HepG2 (cell line): ENCODE measurements around the gene MARS2. TPM values are rescaled to one million over a fixed set of nuclear protein-coding genes. Genes with fewer than 3 reads are reported as not detected.

Experiments used
- EP300 ChIP-seq, 3 experiments: sonication (generic) in 1 of 3; formaldehyde crosslinking in 1 of 3; IDR thresholded peaks; 2 replicates each; pipeline versions ENCODE4 v1.5.1 to v1.6.1; 2011 to 2020; ENCODE audit warnings: low read depth in 2 of 3, low read length in 2 of 3, borderline replicate concordance in 1 of 3, improper control_type of control experiment in 1 of 3, mild to moderate bottlenecking in 1 of 3, missing genetic modification reagents in 1 of 3, moderate library complexity in 1 of 3
- GATAD2A ChIP-seq: IDR thresholded peaks from 2 replicates; pipeline ENCODE4 v1.6.1; 2016
- HDAC2 ChIP-seq: sonication (generic); formaldehyde crosslinking; IDR thresholded peaks from 2 replicates; pipeline ENCODE4 v1.4.0; 2020; ENCODE audit warnings: missing genetic modification reagents
- MED1 ChIP-seq: sonication (generic); formaldehyde crosslinking; IDR thresholded peaks from 2 replicates; pipeline ENCODE4 v1.4.0; 2020; ENCODE audit warnings: missing genetic modification reagents
- POGZ ChIP-seq: sonication (generic); formaldehyde crosslinking; IDR thresholded peaks from 2 replicates; pipeline ENCODE4 v1.4.0; 2020; ENCODE audit warnings: mild to moderate bottlenecking, missing genetic modification reagents
- RELA ChIP-seq: sonication (generic); formaldehyde crosslinking; IDR thresholded peaks from 2 replicates; pipeline ENCODE4 v1.4.0; 2020; ENCODE audit warnings: missing genetic modification reagents
- SKI ChIP-seq: fragments of 450-650 bp; IDR thresholded peaks from one replicate; pipeline ENCODE4 v1.6.1; 2018; ENCODE audit warnings: mild to moderate bottlenecking; ENCODE audit not compliant: partially characterized antibody
- SP5 ChIP-seq: IDR thresholded peaks from 2 replicates; pipeline ENCODE4 v1.6.1; 2016; ENCODE audit warnings: low read depth, borderline replicate concordance
- ZBTB20 ChIP-seq: sonication (generic); formaldehyde crosslinking; IDR thresholded peaks from 2 replicates; pipeline ENCODE4 v1.8.1; 2023; ENCODE audit warnings: missing genetic modification reagents, low read depth, mild to moderate bottlenecking, borderline replicate concordance
- ZFP36 ChIP-seq: fragments of 150-350 bp; IDR thresholded peaks from 2 replicates; pipeline ENCODE4 v1.6.1; 2018; ENCODE audit warnings: borderline replicate concordance, low read length, low read depth; ENCODE audit not compliant: partially characterized antibody
- ZNF10 ChIP-seq: sonication (generic); formaldehyde crosslinking; IDR thresholded peaks from 2 replicates; pipeline ENCODE4 v1.4.0; 2020; ENCODE audit warnings: mild to moderate bottlenecking, low read depth, missing genetic modification reagents, borderline replicate concordance
- ZNF282 ChIP-seq: fragments of 450-650 bp; IDR thresholded peaks from 2 replicates; pipeline ENCODE4 v1.6.1; 2018; ENCODE audit not compliant: partially characterized antibody
- ZNF350 ChIP-seq: sonication (generic); formaldehyde crosslinking; IDR thresholded peaks from 2 replicates; pipeline ENCODE4 v1.4.0; 2020; ENCODE audit warnings: mild to moderate bottlenecking, low read depth, missing genetic modification reagents, borderline replicate concordance
- ZNF563 ChIP-seq: sonication (generic); formaldehyde crosslinking; IDR thresholded peaks from 2 replicates; pipeline ENCODE4 v1.8.0; 2022; ENCODE audit warnings: mild to moderate bottlenecking, moderate library complexity, missing genetic modification reagents
- ZNF878 ChIP-seq: sonication (generic); formaldehyde crosslinking; IDR thresholded peaks from 2 replicates; pipeline ENCODE4 v1.8.1; 2023; ENCODE audit warnings: mild to moderate bottlenecking, missing genetic modification reagents, moderate library complexity
- ZNF883 ChIP-seq: sonication (generic); formaldehyde crosslinking; IDR thresholded peaks from 2 replicates; pipeline ENCODE4 v1.5.1; 2020; ENCODE audit warnings: mild to moderate bottlenecking, missing genetic modification reagents; ENCODE audit errors: not compliant biosample characterization
- ZSCAN25 ChIP-seq: sonication (generic); formaldehyde crosslinking; IDR thresholded peaks from 2 replicates; pipeline ENCODE4 v1.8.0; 2022; ENCODE audit warnings: mild to moderate bottlenecking, missing genetic modification reagents
- polyA plus RNA-seq, 8 experiments: library from polyadenylated mRNA; depleted of rRNA in 3 of 8; stranded (reverse) in 7 of 8; unstranded in 1 of 8; fragments of >200 nt; fragmentation: Illumina TruSeq in 4 of 8; extraction: Trizol in 4 of 8; gene quantifications; 2 replicates each; pipeline versions ENCODE4 v1.2.1 to v1.2.3, GENCODE V29; 2011 to 2016; ENCODE audit warnings: low read depth in 4 of 8, missing spikeins in 1 of 8, mixed read lengths in 1 of 8; ENCODE audit not compliant: insufficient read depth in 1 of 8
- total RNA-seq, 5 experiments: library from RNA; depleted of rRNA; stranded (reverse); fragments of >200 nt; fragmentation: Illumina TruSeq; extraction: Trizol; gene quantifications; 2 replicates each; pipeline ENCODE4 v1.2.3, GENCODE V29; 2016; ENCODE audit warnings: low read depth in 1 of 5
- TF ChIP-seq, protein P1 (sequence below): sonication (generic); formaldehyde crosslinking; conservative IDR thresholded peaks from 2 replicates; pipeline ENCODE4 v1.8.0; 2022; ENCODE audit warnings: mild to moderate bottlenecking, moderate library complexity, missing genetic modification reagents
- TF ChIP-seq, protein P2 (sequence below): sonication (generic); formaldehyde crosslinking; IDR thresholded peaks from 2 replicates; pipeline ENCODE4 v1.5.1; 2020; ENCODE audit warnings: mild to moderate bottlenecking, missing genetic modification reagents, borderline replicate concordance

MARS2 gene
- total and polyA plus RNA-seq, 2 of the 13 experiments (the other 11 are each of a cell fraction or from before 2014, with no cell fraction given), result 6.9 to 16.2 TPM

DNA sequence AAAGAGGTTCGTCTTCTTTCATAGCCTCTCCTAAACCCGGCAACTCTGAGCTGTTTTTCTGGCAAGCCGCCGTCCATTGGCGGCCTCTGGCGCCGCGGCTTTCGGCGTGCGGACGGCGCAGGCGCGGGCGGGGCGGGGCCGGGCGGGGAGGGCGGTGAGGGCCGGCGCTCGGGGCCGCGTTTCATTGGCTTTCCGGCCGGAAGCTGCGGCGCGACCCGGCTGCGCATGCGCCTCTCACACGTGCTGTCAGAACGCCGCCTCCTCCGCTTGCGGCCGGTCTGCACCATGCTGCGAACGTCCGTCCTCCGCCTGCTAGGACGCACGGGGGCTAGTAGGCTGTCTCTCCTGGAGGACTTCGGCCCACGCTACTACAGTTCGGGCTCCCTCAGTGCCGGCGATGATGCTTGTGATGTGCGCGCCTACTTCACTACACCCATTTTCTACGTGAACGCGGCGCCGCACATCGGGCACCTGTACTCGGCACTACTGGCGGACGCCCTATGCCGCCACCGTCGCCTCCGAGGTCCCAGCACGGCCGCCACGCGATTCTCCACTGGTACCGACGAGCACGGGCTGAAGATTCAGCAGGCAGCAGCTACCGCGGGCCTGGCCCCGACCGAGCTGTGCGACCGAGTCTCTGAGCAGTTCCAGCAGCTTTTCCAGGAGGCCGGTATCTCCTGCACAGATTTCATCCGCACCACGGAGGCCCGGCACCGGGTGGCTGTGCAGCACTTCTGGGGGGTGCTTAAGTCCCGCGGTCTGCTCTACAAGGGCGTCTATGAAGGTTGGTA lies at the start of gene MARS2 (continued):
- TF ChIP-seq, protein P1, sequence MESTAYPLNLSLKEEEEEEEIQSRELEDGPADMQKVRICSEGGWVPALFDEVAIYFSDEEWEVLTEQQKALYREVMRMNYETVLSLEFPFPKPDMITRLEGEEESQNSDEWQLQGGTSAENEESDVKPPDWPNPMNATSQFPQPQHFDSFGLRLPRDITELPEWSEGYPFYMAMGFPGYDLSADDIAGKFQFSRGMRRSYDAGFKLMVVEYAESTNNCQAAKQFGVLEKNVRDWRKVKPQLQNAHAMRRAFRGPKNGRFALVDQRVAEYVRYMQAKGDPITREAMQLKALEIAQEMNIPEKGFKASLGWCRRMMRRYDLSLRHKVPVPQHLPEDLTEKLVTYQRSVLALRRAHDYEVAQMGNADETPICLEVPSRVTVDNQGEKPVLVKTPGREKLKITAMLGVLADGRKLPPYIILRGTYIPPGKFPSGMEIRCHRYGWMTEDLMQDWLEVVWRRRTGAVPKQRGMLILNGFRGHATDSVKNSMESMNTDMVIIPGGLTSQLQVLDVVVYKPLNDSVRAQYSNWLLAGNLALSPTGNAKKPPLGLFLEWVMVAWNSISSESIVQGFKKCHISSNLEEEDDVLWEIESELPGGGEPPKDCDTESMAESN (CRISPR knock-in tag), result peak; percentile 97
- TF ChIP-seq ZNF350 (CRISPR knock-in tag) (peak; percentile 88), ZNF10 (CRISPR knock-in tag) (no peak), RELA (CRISPR knock-in tag) (peak; percentile 58; the same call in 1 of the 2 replicates), ZNF878 (no peak), POGZ (peak; percentile 78), MED1 (CRISPR knock-in tag) (0 out of 2 replicates have a peak, but pooled peaks have one; percentile 17), SKI (peak; percentile 22), ZFP36 (no peak), ZNF282 (no peak), ZBTB20 (CRISPR knock-in tag) (peak; percentile 84; the same call in 1 of the 2 replicates), ZNF883 (CRISPR knock-in tag) (peak; percentile 60), HDAC2 (CRISPR knock-in tag) (peak; percentile 73), GATAD2A (CRISPR knock-in tag) (no peak; the same call in 1 of the 2 replicates), ZSCAN25 (CRISPR knock-in tag) (0 out of 2 replicates have a peak, but pooled peaks have one; percentile 23), EP300 (IDR thresholded peaks at IDR 0.05; ENCODE audit: low read depth in 2 of 2, low read length in 2 of 2) (no peak; a peak in 1 of 4 replicates), EP300 (CRISPR knock-in tag; IDR thresholded peaks at IDR 0.05; ENCODE audit: borderline replicate concordance) (0 out of 2 replicates have a peak, but pooled peaks have one; percentile 36), ZNF563 (CRISPR knock-in tag) (peak; percentile 63), SP5 (CRISPR knock-in tag) (peak; percentile 52)
- TF ChIP-seq, protein P2, sequence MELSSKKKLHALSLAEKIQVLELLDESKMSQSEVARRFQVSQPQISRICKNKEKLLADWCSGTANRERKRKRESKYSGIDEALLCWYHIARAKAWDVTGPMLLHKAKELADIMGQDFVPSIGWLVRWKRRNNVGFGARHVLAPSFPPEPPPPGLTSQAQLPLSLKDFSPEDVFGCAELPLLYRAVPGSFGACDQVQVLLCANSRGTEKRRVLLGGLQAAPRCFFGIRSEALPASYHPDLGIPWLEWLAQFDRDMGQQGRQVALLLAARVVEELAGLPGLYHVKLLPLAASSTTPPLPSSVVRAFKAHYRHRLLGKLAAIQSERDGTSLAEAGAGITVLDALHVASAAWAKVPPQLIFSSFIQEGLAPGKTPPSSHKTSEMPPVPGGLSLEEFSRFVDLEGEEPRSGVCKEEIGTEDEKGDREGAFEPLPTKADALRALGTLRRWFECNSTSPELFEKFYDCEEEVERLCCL, result peak; percentile 84; the same call in 1 of the 2 replicates
